ENCODE results near the gene SORBS1.

DNA sequence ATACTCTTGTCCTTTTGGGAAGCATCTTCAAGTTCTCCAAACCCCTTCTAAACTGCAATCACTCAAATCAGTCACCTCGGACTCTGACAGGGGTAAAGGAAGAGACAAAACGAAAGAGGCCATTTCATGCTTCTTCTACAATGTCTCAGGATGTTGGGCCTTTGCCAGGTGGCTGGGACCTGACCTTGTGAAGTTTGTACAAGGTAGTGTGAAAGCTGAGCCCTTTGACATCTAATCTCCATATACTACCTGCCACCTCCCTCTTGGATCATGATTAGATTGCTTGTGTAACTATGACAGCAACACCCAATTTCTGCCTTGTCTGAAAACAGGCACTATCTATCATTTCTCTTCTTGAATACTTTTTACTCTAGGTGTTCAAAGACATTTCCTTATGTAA lies 235.3 kb downstream of the SORBS1 start:
- TF ChIP-seq EZH2phosphoT487 (IDR thresholded peaks at IDR 0.05; ENCODE audit: borderline replicate concordance, low read depth, low read length), result no peak
- TF ChIP-seq, protein P1, sequence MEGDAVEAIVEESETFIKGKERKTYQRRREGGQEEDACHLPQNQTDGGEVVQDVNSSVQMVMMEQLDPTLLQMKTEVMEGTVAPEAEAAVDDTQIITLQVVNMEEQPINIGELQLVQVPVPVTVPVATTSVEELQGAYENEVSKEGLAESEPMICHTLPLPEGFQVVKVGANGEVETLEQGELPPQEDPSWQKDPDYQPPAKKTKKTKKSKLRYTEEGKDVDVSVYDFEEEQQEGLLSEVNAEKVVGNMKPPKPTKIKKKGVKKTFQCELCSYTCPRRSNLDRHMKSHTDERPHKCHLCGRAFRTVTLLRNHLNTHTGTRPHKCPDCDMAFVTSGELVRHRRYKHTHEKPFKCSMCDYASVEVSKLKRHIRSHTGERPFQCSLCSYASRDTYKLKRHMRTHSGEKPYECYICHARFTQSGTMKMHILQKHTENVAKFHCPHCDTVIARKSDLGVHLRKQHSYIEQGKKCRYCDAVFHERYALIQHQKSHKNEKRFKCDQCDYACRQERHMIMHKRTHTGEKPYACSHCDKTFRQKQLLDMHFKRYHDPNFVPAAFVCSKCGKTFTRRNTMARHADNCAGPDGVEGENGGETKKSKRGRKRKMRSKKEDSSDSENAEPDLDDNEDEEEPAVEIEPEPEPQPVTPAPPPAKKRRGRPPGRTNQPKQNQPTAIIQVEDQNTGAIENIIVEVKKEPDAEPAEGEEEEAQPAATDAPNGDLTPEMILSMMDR (conservative IDR thresholded peaks at IDR 0.05; ENCODE audit: low read length), result no peak
